GM20000 (cell line): ENCODE results near the gene GATA5.

Source experiments
- DNase-seq: peaks from one replicate; pipeline ENCODE4 v3.0.0; 2012; ENCODE audit warnings: low spot score
- TF ChIP-seq, protein P1 (sequence below): IDR thresholded peaks from 2 replicates; pipeline ENCODE4 v1.5.1; 2012; ENCODE audit warnings: mild to moderate bottlenecking, control low read depth; ENCODE audit errors: extremely low read depth, missing control alignments

GATA5 gene

DNA sequence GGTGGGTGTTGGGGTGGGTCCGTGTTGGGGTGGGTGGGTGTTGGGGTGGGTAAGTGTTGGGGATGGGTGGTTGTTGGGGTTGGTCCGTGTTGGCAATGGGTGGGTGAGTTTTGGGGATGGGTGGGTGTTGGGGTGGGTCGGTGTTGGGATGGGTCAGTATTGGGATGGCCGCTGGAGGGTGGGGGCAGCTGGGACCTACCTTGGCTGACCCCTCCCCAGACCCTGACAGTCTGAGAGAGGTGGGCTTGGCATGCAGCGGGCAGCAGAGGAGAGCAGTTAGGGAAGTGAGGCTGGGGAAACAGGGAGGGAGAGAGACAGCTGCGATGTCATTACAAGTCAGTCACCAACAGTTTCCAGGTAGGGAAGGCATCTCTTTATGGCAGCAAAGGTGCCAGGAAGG is 23.1 kb upstream of the GATA5 start:
- DNase-seq, result no peak
- TF ChIP-seq, protein P1, sequence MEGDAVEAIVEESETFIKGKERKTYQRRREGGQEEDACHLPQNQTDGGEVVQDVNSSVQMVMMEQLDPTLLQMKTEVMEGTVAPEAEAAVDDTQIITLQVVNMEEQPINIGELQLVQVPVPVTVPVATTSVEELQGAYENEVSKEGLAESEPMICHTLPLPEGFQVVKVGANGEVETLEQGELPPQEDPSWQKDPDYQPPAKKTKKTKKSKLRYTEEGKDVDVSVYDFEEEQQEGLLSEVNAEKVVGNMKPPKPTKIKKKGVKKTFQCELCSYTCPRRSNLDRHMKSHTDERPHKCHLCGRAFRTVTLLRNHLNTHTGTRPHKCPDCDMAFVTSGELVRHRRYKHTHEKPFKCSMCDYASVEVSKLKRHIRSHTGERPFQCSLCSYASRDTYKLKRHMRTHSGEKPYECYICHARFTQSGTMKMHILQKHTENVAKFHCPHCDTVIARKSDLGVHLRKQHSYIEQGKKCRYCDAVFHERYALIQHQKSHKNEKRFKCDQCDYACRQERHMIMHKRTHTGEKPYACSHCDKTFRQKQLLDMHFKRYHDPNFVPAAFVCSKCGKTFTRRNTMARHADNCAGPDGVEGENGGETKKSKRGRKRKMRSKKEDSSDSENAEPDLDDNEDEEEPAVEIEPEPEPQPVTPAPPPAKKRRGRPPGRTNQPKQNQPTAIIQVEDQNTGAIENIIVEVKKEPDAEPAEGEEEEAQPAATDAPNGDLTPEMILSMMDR, result no peak

DNA sequence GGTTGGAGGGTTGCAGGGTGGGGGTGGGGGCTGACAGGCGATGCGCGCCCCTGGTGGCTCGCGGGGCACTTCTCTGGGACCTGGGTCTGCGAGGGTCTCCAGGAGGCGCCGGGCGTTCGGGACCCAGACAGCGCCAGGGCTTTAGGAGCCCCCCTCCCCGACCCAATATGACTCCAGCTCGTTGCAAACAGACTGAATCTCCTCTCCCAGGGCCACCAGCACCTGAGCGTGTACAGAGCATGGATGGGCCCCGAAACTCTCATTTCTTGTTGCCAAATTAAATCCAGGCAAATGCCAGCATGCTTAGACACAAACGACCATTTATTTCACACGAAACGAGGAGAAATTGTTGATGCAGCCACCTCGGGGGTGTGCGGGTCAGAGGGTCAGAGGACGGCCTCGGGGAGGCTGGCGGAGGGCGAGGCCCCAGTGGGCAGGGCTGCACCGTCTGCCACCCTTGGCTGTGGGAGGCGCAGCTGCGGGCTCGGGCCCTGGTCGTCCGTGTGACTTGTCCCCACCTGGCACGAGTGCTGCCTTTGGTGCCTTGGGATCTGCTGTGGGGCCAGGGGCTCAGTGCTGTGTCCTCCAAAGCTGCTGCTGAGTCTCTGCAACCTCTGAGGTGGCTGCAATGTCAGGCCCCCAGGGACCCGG is 20.9 kb upstream of the GATA5 start:
- TF ChIP-seq, protein P1, result peak; percentile 45
- DNase-seq, result peak; percentile 77

DNA sequence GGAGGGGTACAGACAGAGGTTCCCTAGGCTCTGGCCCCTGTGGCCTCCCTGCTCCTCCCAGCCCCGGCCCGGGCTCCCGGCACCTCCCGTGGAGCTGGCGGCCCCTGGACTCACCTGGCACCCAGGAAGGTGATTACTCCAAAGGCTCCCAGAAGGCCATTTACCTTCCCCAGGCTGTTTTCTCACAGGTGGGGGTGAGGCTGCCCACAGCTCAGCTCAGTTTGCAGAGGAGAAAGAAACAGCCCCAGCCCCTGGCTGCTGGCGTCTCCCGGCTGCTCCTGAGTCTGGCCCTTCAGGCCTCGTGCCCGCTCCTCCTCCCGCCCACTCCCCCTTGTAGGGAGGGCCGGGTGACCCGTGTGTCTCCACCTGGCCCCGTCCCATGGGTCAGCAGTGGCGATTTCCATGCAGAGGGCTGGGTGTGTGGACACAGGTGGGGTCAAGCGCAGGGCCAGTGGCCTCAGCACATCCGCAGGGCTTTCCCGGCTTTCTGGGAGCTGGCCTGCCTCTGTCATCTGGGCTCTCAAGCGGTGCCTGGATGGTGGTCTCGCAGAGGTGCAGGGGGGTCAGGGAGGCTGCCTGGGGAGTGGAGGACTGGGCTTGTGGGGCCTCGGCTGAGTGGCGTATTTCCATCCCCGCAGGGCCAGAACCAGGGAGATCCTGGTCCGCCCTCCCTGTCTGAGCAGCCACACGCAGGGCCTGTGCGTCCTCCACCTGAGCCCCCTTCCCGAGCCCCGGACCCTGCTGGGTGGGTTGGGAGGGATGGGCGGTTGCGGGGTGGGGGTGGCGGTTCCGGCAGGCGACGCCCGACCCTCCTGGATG is 20.2 kb upstream of the GATA5 start:
- TF ChIP-seq, protein P1, result no peak

DNA sequence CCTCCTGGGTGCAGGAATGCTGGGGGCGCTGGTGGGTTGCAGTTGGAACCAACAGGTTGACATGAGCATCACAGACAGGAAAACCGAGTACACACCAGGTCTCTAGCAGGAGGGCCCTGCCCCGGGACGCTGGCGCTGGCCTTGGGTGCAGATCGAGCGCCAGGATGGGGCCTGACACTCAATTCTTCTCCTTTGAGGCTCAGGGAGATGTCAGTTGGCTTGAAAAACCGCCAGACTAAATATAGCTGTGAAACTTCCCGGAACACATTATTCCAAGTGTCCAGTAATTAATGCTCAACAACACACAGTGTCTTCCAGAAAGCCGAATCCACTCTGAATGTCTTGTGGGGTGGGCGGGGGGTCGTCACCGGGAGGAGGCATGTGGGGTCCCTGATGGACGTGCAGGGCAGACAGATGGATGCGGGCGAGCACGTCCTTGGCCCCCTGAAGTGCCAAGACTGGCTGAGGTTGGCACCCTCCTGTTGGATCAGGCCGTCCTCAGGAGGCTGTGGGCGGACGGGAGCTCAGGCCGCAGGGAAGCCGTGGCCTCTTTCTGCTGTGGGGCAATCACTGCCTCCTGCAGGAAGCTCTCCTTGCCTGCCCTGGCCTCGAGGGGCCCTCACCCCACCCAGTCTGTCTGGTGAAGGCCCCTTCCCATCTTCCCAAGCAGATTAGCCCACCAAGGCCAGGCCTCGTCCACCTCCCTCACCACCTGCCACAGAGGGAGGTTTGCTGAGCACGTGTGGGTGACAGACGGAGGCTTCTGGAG is 19.4 kb upstream of the GATA5 start:
- DNase-seq, result no peak
- TF ChIP-seq, protein P1, result no peak

More for the DNA sequence above, 20.2 kb upstream of the GATA5 start:
- DNase-seq, result no peak

DNA sequence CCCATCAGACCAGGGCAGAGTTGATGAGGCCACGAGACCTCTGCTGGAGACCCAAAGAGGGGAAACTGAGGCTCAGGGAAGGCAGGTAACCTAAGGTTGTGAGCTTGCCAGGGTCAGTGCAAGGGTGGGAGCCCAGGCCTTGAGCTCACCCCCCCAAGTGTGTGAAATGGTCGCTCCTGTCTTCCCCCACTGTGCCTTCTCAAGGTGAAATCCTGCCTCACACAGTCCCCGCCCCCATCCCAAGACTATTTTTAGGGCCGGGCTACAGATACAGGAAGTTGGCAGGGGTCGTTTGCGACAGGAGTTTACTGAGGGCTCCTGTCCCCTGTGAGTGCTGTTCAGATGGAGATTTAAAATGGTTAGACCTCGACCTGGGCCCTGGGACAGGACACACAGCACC is 18.7 kb upstream of the GATA5 start:
- no peak for DNase-seq
- TF ChIP-seq, protein P1, result no peak

GRCh38 chr20:62493886-62494285 is 18.1 kb upstream of the GATA5 start:
- DNase-seq, result no peak
- TF ChIP-seq, protein P1, result no peak
